BJ (cell line): ENCODE measurements around the gene RPL13. TPM values are rescaled to one million over a fixed set of nuclear protein-coding genes. Genes with fewer than 3 reads are reported as not detected.

Experiments used
- CTCF ChIA-PET: fragments of 350-600 bp; formaldehyde crosslinking; extraction: SDS; loops from one replicate; lab custom pipeline; 2021; ENCODE audit warnings: antibody characterized with exemption, inconsistent platforms; lab: Yijun Ruan, JAX
- POLR2A ChIA-PET: fragments of 300-600 bp; sonication (Branson Sonifier 250); formaldehyde crosslinking; extraction: SDS; loops from one replicate; lab custom pipeline; 2021; ENCODE audit warnings: antibody characterized with exemption; lab: Charles Lee
- DNase-seq: peaks from one replicate; pipeline ENCODE4 v3.0.0-alpha.2; 2011; ENCODE audit warnings: low read depth
- H3K27me3 ChIP-seq: 2 replicates; pipeline ENCODE4 v1.6.0; 2011; ENCODE audit warnings: low read length; ENCODE audit not compliant: control insufficient read depth, insufficient read depth
- H3K36me3 ChIP-seq: 2 replicates; pipeline ENCODE4 v1.5.1; 2011; ENCODE audit warnings: low read length; ENCODE audit not compliant: control insufficient read depth, insufficient read depth
- H3K4me3 ChIP-seq: 2 replicates; pipeline ENCODE4 v1.5.1; 2011; ENCODE audit warnings: low read depth, mild to moderate bottlenecking, control low read depth, low read length
- polyA plus RNA-seq: library from polyadenylated mRNA; depleted of rRNA; stranded (reverse); fragments of >200 nt; gene quantifications from 2 replicates; pipeline ENCODE4 v1.2.3, GENCODE V29; 2011
- TF ChIP-seq, protein P1 (sequence below): IDR thresholded peaks from 2 replicates; pipeline ENCODE4 v1.5.1; 2011; ENCODE audit warnings: low read depth, mild to moderate bottlenecking, control low read depth, inconsistent platforms, low read length, moderate library complexity; ENCODE audit not compliant: insufficient read depth

The RPL13 gene
- polyA plus RNA-seq, 1 experiment, result 4,466 TPM

DNA sequence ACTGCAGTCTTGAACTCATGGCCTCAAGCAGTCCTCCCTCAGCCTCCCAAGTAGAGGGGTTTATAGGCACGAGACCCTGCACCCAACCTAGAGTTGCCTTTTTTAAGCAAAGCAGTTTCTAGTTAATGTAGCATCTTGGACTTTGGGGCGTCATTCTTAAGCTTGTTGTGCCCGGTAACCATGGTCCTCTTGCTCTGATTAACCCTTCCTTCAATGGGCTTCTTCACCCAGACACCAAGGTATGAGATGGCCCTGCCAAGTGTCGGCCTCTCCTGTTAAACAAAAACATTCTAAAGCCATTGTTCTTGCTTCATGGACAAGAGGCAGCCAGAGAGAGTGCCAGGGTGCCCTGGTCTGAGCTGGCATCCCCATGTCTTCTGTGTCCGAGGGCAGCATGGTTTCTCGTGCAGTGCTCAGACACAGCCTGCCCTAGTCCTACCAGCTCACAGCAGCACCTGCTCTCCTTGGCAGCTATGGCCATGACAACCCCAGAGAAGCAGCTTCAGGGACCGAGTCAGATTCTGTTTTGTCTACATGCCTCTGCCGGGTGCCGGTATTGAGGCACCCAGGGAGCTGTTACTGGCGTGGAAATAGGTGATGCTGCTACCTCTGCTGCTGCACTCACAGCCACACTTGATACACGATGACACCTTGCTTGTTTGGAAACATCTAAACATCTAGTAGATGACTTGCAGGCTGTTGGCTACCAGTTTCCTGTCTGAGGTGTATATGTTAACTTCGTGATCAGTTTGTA, 3.3 kb downstream of the RPL13 start:
- ChIA-PET CTCF (interaction anchor here (0.6 to 1.7 kb wide), 5 partner anchors 10 to 149 kb away, joined by 3 to 5 read pairs (median 3); no protein-coding TSS in a partner anchor), POLR2A (no interaction called here)

GRCh38 chr16:89564476-89565255, 4.2 kb downstream of the RPL13 start:
- ChIA-PET POLR2A (no interaction called here), CTCF (interaction anchor here (0.6 to 2.2 kb wide), 6 partner anchors 11 to 296 kb away, joined by 3 to 6 read pairs (median 4); no protein-coding TSS in a partner anchor)
- TF ChIP-seq, protein P1, sequence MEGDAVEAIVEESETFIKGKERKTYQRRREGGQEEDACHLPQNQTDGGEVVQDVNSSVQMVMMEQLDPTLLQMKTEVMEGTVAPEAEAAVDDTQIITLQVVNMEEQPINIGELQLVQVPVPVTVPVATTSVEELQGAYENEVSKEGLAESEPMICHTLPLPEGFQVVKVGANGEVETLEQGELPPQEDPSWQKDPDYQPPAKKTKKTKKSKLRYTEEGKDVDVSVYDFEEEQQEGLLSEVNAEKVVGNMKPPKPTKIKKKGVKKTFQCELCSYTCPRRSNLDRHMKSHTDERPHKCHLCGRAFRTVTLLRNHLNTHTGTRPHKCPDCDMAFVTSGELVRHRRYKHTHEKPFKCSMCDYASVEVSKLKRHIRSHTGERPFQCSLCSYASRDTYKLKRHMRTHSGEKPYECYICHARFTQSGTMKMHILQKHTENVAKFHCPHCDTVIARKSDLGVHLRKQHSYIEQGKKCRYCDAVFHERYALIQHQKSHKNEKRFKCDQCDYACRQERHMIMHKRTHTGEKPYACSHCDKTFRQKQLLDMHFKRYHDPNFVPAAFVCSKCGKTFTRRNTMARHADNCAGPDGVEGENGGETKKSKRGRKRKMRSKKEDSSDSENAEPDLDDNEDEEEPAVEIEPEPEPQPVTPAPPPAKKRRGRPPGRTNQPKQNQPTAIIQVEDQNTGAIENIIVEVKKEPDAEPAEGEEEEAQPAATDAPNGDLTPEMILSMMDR, result no peak
- Histone ChIP-seq H3K36me3 (peaks cover 32% of the 10 kb centered on the region), H3K4me3 (no peak overlapping the region), H3K27me3 (no peaks in the 10 kb centered on the region)
- DNase-seq, result no peak

More for the DNA sequence above, 3.3 kb downstream of the RPL13 start:
- no peak for DNase-seq
- H3K27me3 ChIP-seq, result no peaks in the 10 kb centered on the region
- peaks cover 32% of the 10 kb centered on the region for H3K36me3 ChIP-seq
- H3K4me3 ChIP-seq, result no peak overlapping the region
- TF ChIP-seq, protein P1, result no peak

- POLR2A ChIA-PET, result no interaction called here
- H3K27me3 ChIP-seq, result no peaks in the 10 kb centered on the region
- TF ChIP-seq, protein P1, result no peak
- CTCF ChIA-PET, result interaction anchor here (1.0 to 2.2 kb wide), 5 partner anchors 8 to 348 kb away, joined by 3 to 6 read pairs (median 4); partner anchors contain the start of gene ZNF778
- peaks cover 32% of the 10 kb centered on the region for H3K36me3 ChIP-seq
- no peak overlapping the region for H3K4me3 ChIP-seq
- no peak for DNase-seq
Measured at GRCh38 chr16:89565256-89565505, 4.7 kb downstream of the RPL13 start.

DNA sequence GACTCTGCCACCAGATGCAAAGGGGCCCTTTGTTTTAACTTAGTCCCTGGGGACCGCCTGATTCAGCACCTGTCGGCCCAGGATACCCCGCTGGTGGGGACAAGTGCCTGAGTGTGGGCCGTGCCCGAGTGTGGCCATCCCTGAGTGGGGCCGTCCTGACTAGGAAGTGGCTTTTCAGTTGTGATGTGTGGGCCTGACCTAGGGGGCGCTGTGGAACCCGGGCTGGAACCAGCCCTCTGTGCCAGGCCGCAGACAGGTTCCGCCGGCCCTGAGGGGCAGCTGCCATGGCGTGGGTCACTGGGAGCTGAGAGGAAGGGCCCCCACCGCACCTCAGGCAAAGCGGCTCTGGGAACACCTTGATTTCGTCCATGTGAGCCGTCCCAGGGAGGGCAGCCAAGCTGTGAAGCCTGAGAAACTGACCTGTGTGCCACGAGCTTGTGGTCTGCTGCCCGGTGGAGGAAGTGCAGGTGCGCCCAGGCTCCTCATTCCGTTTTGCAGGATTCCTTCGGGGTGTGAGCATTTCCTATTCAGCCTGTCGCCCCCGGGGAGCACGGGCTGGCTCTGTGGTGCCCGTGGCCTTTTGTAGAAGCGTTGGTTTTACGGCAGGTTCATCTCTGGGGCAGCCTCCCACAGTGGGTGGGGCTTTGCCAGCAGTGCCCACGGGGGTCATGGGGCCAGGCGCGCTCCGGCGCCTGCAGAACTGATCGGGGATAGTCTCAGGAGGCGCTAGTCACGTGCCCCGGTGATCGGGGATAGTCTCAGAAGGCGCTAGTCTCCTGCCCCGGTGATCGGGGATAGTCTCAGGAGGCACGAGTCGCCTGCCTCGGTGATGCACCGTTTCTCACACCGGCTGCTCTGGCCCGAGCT, 5.3 kb downstream of the RPL13 start:
- Histone ChIP-seq H3K4me3 (peak overlapping the region; percentile 20), H3K36me3 (peaks cover 32% of the 10 kb centered on the region), H3K27me3 (no peaks in the 10 kb centered on the region)
- ChIA-PET POLR2A (no interaction called here), CTCF (interaction anchor here (0.6 to 2.2 kb wide), 9 partner anchors 8 to 348 kb away, joined by 3 to 6 read pairs (median 4); partner anchors contain the start of gene ZNF778)
- TF ChIP-seq, protein P1, result peak; percentile 69
- DNase-seq, result no peak
